Measurements from ENCODE around the gene MAGOH. TPM values are rescaled to one million over a fixed set of nuclear protein-coding genes. Genes with fewer than 3 reads are reported as not detected.

MAGOH gene
- total RNA-seq, 1 donor from 2014 or later = 109 TPM

DNA sequence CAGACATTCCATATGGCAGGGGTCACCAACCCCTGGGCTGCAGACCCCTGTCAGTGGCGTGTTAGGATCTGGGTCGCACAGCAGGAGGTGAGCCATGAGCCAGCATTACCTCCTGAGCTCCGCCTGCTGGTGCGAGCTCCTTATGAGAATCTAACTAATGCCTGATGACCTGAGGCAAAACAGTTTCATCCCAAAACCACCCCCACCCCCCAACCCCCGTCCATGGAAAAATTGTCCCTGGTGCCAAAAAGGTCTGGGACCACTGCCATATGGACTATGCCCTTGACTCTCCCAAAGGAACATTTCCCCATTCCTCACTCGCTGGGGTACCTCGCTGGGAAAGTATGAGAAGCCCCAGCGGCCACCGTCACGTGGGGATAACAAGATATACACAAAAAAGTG lies 48.1 kb downstream of the MAGOH start:
- TF ChIP-seq, protein P1, sequence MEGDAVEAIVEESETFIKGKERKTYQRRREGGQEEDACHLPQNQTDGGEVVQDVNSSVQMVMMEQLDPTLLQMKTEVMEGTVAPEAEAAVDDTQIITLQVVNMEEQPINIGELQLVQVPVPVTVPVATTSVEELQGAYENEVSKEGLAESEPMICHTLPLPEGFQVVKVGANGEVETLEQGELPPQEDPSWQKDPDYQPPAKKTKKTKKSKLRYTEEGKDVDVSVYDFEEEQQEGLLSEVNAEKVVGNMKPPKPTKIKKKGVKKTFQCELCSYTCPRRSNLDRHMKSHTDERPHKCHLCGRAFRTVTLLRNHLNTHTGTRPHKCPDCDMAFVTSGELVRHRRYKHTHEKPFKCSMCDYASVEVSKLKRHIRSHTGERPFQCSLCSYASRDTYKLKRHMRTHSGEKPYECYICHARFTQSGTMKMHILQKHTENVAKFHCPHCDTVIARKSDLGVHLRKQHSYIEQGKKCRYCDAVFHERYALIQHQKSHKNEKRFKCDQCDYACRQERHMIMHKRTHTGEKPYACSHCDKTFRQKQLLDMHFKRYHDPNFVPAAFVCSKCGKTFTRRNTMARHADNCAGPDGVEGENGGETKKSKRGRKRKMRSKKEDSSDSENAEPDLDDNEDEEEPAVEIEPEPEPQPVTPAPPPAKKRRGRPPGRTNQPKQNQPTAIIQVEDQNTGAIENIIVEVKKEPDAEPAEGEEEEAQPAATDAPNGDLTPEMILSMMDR (IDR thresholded peaks at IDR 0.05) = no peak
- TF ChIP-seq EZH2phosphoT487 (IDR thresholded peaks at IDR 0.05) = no peak
- no peak for TF ChIP-seq EZH2 (IDR thresholded peaks at IDR 0.05)
- Histone ChIP-seq H3K36me3 (no peaks in the 10 kb centered on the region), H2AFZ (replicated peaks) (no peak overlapping the region), H3K4me1 (no peaks in the 10 kb centered on the region), H3K4me2 (no peak overlapping the region), H4K20me1 (ENCODE audit: low read depth) (no peaks in the 10 kb centered on the region), H3F3A (ENCODE audit: low read depth) (no peaks in the 10 kb centered on the region), H3K79me2 (ENCODE audit: low read depth) (no peaks in the 10 kb centered on the region), H3K4me3 (no peak overlapping the region), H3K27ac (no peak overlapping the region), H3K9ac (no peak overlapping the region), H3K9me3 (ENCODE audit: low read depth) (no peaks in the 10 kb centered on the region), H3K27me3 (no peaks in the 10 kb centered on the region)
- peak; percentile 41 for DNase-seq (ENCODE audit: low spot score)
- Mint-ChIP-seq H3K36me3 (no peaks in the 10 kb centered on the region), H3K4me1 (peaks cover 5% of the 10 kb centered on the region), H3K4me3 (no peak overlapping the region), H3K9me3 (peaks cover 2% of the 10 kb centered on the region), H3K27me3 (ENCODE audit: insufficient read depth, low read depth) (peaks cover 2% of the 10 kb centered on the region), H3K27ac (peak overlapping the region; percentile 89)

DNA sequence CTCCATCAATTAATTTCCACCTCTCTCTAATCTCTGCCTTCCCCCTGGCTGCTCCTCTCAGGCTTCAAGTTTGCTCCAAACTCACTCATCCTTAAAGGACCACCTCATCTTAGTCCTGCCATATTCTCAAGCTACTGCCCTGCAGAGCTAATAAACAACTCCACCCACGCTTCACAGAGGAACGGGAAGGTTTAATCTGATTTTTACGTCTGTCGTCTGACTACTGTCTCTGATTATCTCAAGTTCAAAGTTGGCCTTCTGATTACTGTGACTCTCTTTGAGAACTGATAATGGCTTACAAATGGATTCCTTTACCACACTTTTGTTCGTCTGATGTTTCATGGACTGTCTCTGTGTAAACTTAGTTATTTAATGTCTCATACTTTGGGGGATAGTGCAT lies 49.3 kb downstream of the MAGOH start:
- DNase-seq (ENCODE audit: low spot score) = no peak
- H3K4me1 Mint-ChIP-seq = peaks cover 5% of the 10 kb centered on the region
- Histone ChIP-seq H4K20me1 (ENCODE audit: low read depth) (no peaks in the 10 kb centered on the region), H3K9me3 (ENCODE audit: low read depth) (no peaks in the 10 kb centered on the region), H3F3A (ENCODE audit: low read depth) (no peaks in the 10 kb centered on the region), H3K4me2 (no peak overlapping the region), H3K9ac (no peak overlapping the region), H3K36me3 (no peaks in the 10 kb centered on the region), H3K4me3 (no peak overlapping the region), H2AFZ (replicated peaks) (no peak overlapping the region), H3K27me3 (no peaks in the 10 kb centered on the region), H3K27ac (no peak overlapping the region), H3K4me1 (no peaks in the 10 kb centered on the region), H3K79me2 (ENCODE audit: low read depth) (no peaks in the 10 kb centered on the region)
- H3K36me3 Mint-ChIP-seq = no peaks in the 10 kb centered on the region
- TF ChIP-seq EZH2phosphoT487 (IDR thresholded peaks at IDR 0.05) = no peak
- TF ChIP-seq, protein P1 (IDR thresholded peaks at IDR 0.05) = no peak
- no peak overlapping the region for H3K27ac Mint-ChIP-seq
- H3K27me3 Mint-ChIP-seq (ENCODE audit: insufficient read depth, low read depth) = peaks cover 2% of the 10 kb centered on the region
- peaks cover 2% of the 10 kb centered on the region for H3K9me3 Mint-ChIP-seq
- H3K4me3 Mint-ChIP-seq = no peak overlapping the region

DNA sequence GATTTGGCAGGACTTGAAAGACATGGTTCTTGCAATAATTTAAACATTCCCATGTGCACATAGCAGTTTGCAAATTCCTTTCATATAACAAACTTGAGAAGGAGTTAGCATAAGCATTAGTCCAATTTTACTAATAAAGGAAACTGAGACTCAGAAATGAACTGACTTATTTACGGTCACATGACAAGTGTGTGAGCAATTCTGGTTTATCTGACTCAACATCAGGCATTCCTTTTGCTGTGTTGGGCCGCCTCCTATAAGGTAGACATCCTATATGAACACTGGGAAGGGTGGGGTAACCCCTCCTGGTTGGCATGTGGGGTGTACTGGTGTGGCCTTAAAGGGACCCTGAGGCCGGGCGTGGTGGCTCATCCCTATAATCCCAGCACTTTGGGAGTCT lies 50.2 kb downstream of the MAGOH start:
- DNase-seq (ENCODE audit: low spot score) = no peak
- no peaks in the 10 kb centered on the region for H3K36me3 Mint-ChIP-seq
- Histone ChIP-seq H3F3A (ENCODE audit: low read depth) (no peaks in the 10 kb centered on the region), H2AFZ (replicated peaks) (no peak overlapping the region), H3K9me3 (ENCODE audit: low read depth) (no peaks in the 10 kb centered on the region), H3K9ac (no peak overlapping the region), H3K36me3 (no peaks in the 10 kb centered on the region), H3K4me1 (peaks cover 4% of the 10 kb centered on the region), H3K27ac (no peak overlapping the region), H4K20me1 (ENCODE audit: low read depth) (no peaks in the 10 kb centered on the region), H3K79me2 (ENCODE audit: low read depth) (no peaks in the 10 kb centered on the region), H3K4me3 (no peak overlapping the region), H3K4me2 (no peak overlapping the region), H3K27me3 (no peaks in the 10 kb centered on the region)
- no peak overlapping the region for H3K27ac Mint-ChIP-seq
- peaks cover 2% of the 10 kb centered on the region for H3K9me3 Mint-ChIP-seq
- no peak overlapping the region for H3K4me3 Mint-ChIP-seq
- peaks cover 2% of the 10 kb centered on the region for H3K27me3 Mint-ChIP-seq (ENCODE audit: insufficient read depth, low read depth)
- H3K4me1 Mint-ChIP-seq = peaks cover 5% of the 10 kb centered on the region
- TF ChIP-seq EZH2 (IDR thresholded peaks at IDR 0.05) (no peak), EZH2phosphoT487 (IDR thresholded peaks at IDR 0.05) (no peak)
- TF ChIP-seq, protein P1 (IDR thresholded peaks at IDR 0.05) = no peak
